ENCODE measurements around the gene CD58.
A peak's percentile ranks its signal among the peaks of the same experiment; 100 is the strongest.

Gene CD58

GRCh38 chr1:116577759-116578314 is 7.0 kb upstream of the CD58 start:
- Histone ChIP-seq H2AFZ (ENCODE audit: low read depth, low read length, severe bottlenecking) (no peak overlapping the region), H3K4me3 (ENCODE audit: insufficient read depth, low read length, poor library complexity, severe bottlenecking) (no peak overlapping the region), H3K9ac (ENCODE audit: low read length) (no peak overlapping the region), H3K4me2 (ENCODE audit: low read depth, low read length, poor library complexity, severe bottlenecking) (no peak overlapping the region), H3F3A (ENCODE audit: insufficient read depth) (no peaks in the 10 kb centered on the region), H3K36me3 (ENCODE audit: low read length) (no peaks in the 10 kb centered on the region), H4K20me1 (ENCODE audit: low read depth, low read length) (no peaks in the 10 kb centered on the region), H3K27me3 (ENCODE audit: low read length) (no peaks in the 10 kb centered on the region), H3K79me2 (ENCODE audit: insufficient read depth, low read length) (no peaks in the 10 kb centered on the region), H3K9me2 (replicated peaks; ENCODE audit: insufficient read depth, low read length) (no peaks in the 10 kb centered on the region), H3K27ac (ENCODE audit: low read depth, low read length) (no peak overlapping the region), H3K9me3 (ENCODE audit: insufficient read depth, low read length) (no peaks in the 10 kb centered on the region)
- TF ChIP-seq EZH2phosphoT487 (conservative IDR thresholded peaks at IDR 0.05; ENCODE audit: low read length) (no peak), CTCF (IDR thresholded peaks at IDR 0.05; ENCODE audit: insufficient read depth, low read length, poor library complexity, severe bottlenecking) (no peak)

GRCh38 chr1:116574581-116575291 is 3.9 kb upstream of the CD58 start:
- Histone ChIP-seq H4K20me1 (ENCODE audit: low read depth, low read length) (no peaks in the 10 kb centered on the region), H3K4me3 (ENCODE audit: insufficient read depth, low read length, poor library complexity, severe bottlenecking) (no peak overlapping the region), H3K9ac (ENCODE audit: low read length) (no peak overlapping the region), H3K9me3 (ENCODE audit: insufficient read depth, low read length) (no peaks in the 10 kb centered on the region), H3F3A (ENCODE audit: insufficient read depth) (no peaks in the 10 kb centered on the region), H3K27ac (ENCODE audit: low read depth, low read length) (no peak overlapping the region), H3K79me2 (ENCODE audit: insufficient read depth, low read length) (no peaks in the 10 kb centered on the region), H3K4me2 (ENCODE audit: low read depth, low read length, poor library complexity, severe bottlenecking) (no peak overlapping the region), H2AFZ (ENCODE audit: low read depth, low read length, severe bottlenecking) (no peak overlapping the region), H3K9me2 (replicated peaks; ENCODE audit: insufficient read depth, low read length) (no peaks in the 10 kb centered on the region), H3K36me3 (ENCODE audit: low read length) (no peaks in the 10 kb centered on the region), H3K27me3 (ENCODE audit: low read length) (no peaks in the 10 kb centered on the region)
- TF ChIP-seq CTCF (IDR thresholded peaks at IDR 0.05; ENCODE audit: insufficient read depth, low read length, poor library complexity, severe bottlenecking) (peak; percentile 77), EZH2phosphoT487 (conservative IDR thresholded peaks at IDR 0.05; ENCODE audit: low read length) (no peak)

GRCh38 chr1:116573431-116574095 is 2.7 kb upstream of the CD58 start:
- Histone ChIP-seq H3K27ac (ENCODE audit: low read depth, low read length) (no peak overlapping the region), H3K79me2 (ENCODE audit: insufficient read depth, low read length) (no peaks in the 10 kb centered on the region), H3K9ac (ENCODE audit: low read length) (no peak overlapping the region), H3K27me3 (ENCODE audit: low read length) (no peaks in the 10 kb centered on the region), H4K20me1 (ENCODE audit: low read depth, low read length) (peaks cover 4% of the 10 kb centered on the region; the same call in 1 of the 2 replicates), H3F3A (ENCODE audit: insufficient read depth) (no peaks in the 10 kb centered on the region), H3K9me2 (replicated peaks; ENCODE audit: insufficient read depth, low read length) (no peaks in the 10 kb centered on the region), H3K4me3 (ENCODE audit: insufficient read depth, low read length, poor library complexity, severe bottlenecking) (no peak overlapping the region), H2AFZ (ENCODE audit: low read depth, low read length, severe bottlenecking) (no peak overlapping the region), H3K9me3 (ENCODE audit: insufficient read depth, low read length) (no peaks in the 10 kb centered on the region), H3K4me2 (ENCODE audit: low read depth, low read length, poor library complexity, severe bottlenecking) (no peak overlapping the region), H3K36me3 (ENCODE audit: low read length) (no peaks in the 10 kb centered on the region)
- TF ChIP-seq EZH2phosphoT487 (conservative IDR thresholded peaks at IDR 0.05; ENCODE audit: low read length) (no peak), CTCF (IDR thresholded peaks at IDR 0.05; ENCODE audit: insufficient read depth, low read length, poor library complexity, severe bottlenecking) (no peak)
